MV-4-11 (cell line): ENCODE measurements around the gene MATN1.

Source experiments
- DNase-seq: peaks from one replicate; lab custom pipeline; 2025; lab: John Stamatoyannopoulos, UW

MATN1 gene

GRCh38 chr1:30718091-30718635 is 5.2 kb downstream of the MATN1 start:
- peak; percentile 96 for DNase-seq

- no peak for DNase-seq
Measured at GRCh38 chr1:30716646-30717045, 6.7 kb downstream of the MATN1 start.

GRCh38 chr1:30715886-30716285 is 7.5 kb downstream of the MATN1 start:
- DNase-seq, result no peak

DNA sequence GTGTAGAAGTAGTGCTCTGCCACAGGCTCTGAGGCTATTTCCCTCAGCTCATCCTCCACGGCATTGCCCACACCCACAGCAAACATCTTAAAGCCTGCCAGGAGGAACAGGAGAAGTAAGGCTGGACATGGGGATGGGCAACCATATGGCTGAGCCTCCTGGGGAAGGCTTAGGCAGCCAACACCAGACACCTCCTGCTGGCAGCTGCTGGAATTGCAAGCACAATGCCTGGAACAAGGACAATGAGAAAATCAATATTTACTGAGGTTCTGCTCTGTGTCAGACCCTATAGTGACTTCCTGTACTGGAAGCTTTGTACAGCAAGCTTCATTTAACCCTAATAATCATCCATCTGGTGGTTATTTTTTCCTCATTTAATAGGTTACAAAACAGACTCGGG is 8.2 kb downstream of the MATN1 start:
- no peak for DNase-seq

GRCh38 chr1:30714536-30715090 is 8.8 kb downstream of the MATN1 start:
- DNase-seq, result no peak

DNA sequence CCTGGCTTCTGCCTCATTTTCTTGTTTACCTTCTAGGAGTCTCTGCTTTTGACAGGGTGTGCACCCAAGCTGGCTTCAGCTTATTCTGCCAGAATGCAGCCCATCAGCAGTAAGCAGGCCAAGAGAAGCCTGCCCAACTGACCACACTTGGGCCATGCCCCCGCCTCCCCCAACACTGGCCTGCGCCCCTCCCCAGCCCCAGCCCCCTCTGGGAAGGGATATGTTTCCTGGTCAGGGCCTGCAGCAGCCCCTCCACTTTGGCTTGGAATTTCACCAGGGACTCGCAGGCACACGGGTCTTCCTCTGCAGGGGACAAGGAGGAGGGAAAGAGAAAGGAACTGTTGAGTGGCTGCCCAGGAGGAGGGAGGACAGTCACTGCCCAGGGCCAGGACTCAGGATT is 9.4 kb downstream of the MATN1 start:
- DNase-seq, result no peak

DNA sequence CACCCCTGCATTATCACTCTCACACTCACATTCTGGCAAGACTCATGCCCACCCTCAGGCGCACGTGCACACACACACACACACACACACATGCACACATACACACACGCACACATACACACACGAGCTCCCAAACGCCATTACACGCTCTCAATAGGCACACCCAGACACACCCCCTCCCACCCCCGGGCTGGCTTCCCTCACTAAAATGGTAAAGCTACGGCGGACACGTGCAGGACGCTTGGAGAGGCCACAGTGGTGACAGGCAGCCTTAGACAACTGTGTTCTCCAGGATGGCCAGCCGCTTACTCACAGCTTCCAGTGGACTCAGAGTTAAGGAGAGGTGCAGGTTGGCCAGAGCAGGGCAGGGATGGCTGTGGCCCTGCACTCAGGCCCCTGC is 10.1 kb downstream of the MATN1 start:
- DNase-seq, result no peak

GRCh38 chr1:30712583-30712982 is 10.8 kb downstream of the MATN1 start:
- DNase-seq, result no peak

DNA sequence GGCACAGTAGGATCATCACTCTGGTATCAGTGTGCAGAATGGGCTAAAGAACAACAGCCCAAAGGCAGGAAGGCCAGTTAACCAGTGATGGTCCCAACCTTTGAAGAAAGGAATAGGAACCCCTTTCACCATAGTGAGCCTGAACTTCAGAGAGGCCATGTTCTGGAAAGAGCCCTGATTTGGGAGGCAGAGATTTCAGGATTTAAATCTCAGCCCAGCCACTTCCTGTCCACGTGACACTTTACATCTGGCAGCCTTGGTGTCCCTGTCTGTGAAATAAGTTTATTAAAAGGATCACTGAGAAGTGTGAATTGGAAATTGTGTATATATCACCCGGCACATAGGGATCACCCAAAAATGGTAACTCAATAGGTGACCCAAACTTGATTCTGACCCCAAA is 13.0 kb downstream of the MATN1 start:
- no peak for DNase-seq

- DNase-seq, result no peak
Measured at GRCh38 chr1:30708361-30708728, 15.0 kb downstream of the MATN1 start.

GRCh38 chr1:30707412-30708360 is 15.7 kb downstream of the MATN1 start:
- peak; percentile 23 for DNase-seq

- DNase-seq, result no peak
Measured at GRCh38 chr1:30706528-30706927, 16.9 kb downstream of the MATN1 start.

- DNase-seq, result no peak
Measured at GRCh38 chr1:30705698-30706097, 17.7 kb downstream of the MATN1 start.

DNA sequence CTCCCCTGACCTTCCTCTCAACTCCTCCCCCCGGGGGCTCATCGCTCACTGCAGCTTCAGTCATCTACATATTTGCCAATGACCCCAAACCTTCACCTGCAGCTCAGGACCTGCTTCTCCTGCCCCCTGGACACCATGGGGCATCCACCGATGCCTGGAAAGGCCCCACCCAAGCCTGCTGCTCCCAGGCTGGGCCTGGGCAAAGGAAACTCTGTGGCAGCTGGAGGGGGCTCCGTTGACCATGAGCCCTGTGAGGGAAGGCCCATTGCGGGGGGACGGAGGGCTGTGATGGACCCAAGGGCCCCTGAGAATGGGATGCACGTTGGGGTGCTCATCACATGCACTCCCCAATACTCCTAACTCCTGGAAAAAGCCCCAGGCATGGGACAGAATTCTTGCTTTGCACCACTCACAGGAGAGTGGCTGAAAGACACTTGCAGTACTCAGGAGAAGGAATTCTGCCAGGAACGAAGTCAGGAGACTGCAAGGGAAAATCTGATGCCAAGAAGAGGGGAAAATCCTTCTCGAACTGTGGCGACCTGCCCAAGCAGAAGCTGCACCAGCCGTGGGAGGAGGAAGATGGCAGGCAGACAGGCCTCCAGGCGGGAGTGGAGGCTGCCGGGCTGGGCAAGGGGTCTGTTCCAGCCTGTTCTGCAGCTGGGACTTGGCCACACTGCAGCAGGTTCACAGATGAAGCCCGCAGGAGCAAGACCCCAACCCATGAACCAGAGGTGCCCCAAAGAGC is 18.4 kb downstream of the MATN1 start:
- DNase-seq, result no peak

- DNase-seq, result no peak
Measured at GRCh38 chr1:30704271-30704670, 19.1 kb downstream of the MATN1 start.

GRCh38 chr1:30702823-30703222 is 20.6 kb downstream of the MATN1 start:
- no peak for DNase-seq

DNA sequence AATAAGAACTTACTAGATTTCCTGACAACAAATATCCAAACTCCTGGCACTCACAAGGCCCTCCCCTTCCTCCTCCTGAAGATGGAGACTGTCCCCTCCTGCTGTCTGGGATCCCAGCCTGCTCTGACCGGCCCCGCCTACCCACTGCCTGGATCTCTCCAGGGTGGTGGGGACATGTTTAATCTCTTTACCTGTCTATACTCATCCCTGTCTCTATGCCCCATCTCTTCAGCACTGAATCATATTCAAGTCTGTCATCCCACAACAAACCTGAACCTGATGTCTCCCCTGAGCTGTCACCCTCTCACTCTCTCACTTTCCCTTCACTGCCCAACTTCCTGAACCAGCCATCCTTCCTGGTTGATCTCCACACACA is 22.1 kb downstream of the MATN1 start:
- DNase-seq, result no peak

GRCh38 chr1:30700528-30701257 is 22.7 kb downstream of the MATN1 start:
- DNase-seq, result no peak

- no peak for DNase-seq
Measured at GRCh38 chr1:30699762-30700161, 23.6 kb downstream of the MATN1 start.

- DNase-seq, result no peak
Measured at GRCh38 chr1:30698401-30698981, 24.9 kb downstream of the MATN1 start.

- DNase-seq, result no peak
Measured at GRCh38 chr1:30697571-30698376, 25.6 kb downstream of the MATN1 start.
